NCI-H2171 (cell line): ENCODE results near the gene ZCCHC24.
"Not testable (repeated sequence)": the region's sequence is repeated elsewhere in the genome, so short reads cannot be mapped to it uniquely, and the experiment has no call there.

Experiments
- DNase-seq: peaks from one replicate; lab custom pipeline; 2025; lab: John Stamatoyannopoulos, UW

ZCCHC24 gene

GRCh38 chr10:79346012-79346340 lies 99.4 kb downstream of the ZCCHC24 start:
- no peak for DNase-seq

DNA sequence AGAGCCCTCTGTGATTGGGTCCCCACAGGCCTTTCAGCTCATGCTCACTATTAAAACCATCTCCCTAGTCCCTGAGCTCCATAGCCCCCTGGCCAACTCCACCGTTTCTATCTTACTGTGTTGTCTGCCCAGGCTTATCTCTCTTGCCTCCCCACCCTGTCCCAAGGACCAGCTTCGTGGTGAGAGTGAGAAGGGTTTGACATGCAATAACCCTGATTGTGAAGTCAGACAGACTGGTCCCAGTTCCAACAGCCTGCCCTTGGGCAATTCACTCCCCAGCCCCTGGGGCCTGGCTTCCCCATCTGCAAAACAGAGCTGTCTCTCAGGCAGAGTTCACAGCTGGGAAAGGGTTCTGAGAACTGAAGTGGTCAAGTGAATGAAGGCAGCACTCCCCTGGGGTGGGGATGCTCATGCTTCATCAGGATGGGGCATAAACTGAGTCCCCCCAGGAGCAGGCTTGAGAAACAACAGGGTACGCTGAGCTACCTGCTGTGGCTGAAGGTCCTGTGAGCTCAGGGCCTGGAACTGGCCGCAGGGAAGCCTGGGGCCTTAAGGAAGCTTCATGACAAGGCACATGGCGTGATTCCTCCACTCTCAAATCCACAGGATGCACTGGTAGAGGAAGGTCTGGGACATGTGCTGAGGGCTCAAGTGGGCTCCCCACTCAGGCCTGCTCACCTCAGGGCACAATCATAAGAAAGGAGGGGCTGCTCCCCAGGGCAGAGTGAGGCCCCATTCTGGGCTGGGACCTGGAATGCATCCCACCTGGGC lies 100.0 kb downstream of the ZCCHC24 start:
- no peak for DNase-seq

DNA sequence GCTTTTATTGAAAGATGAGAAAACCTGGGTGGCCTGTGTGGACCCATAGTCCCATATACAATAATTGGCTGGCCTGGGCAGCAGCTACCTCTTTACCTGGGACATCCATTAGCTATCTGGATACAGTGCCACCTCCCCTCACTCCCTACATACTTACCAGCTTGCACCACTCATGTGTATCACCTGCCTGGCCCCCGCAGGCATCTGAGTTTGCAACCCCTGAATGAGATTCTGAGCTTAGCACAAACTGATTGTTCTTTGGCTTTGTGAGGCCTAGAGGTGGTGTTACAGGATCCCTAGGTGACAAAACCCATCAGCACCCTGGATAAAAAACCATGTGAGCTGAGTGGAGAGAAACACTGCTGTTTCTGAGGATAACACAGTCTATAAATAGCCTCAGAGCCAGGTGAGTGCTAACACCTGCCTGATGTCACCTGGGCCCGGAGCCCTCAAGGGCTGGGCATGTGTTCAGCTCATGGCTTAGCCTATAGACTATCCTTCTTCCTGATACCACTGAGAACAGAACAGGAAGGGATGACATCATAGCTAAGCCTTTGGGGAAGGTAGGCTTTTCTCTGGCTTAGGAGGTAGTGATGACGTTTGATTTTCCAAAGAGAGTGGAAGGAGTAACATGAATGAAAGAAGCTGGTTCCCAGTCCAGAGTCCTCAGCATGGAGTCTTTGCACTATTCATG lies 100.8 kb downstream of the ZCCHC24 start:
- peak; percentile 1 for DNase-seq

DNA sequence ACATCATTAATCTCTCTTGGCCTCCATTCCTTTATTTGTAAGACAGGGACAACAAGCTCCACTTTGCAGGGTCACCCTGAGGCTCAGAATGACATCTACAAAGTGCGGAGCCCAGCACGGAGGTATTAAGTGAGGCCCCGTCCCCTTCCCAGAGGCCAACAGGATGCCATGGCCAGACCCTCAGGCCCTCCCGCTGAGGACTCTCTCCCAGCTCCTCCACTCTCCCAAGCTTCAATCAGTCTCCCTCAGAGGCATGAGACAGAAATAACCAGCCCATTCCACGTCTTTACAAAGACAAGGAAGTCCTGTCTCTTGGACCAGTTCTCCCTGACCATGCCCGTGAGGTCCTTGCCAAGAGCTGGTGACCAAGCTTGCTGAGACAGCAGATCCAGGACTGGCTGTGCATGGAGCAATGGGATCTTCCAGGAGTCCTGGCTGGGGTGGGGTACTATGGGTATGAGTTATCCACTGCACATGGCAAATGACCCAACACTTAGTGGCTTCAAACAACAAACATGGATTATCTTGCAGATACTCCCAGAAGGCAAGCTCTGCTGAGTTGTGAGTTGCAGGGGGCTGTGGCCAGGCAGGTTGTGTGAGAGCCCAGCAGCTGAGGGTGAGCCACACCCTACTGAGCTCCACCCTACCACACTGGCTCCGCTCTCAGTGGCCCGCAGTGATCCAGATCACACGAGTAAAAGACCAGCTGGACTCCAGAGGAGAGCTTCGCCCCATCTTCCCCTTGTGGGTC lies 102.4 kb downstream of the ZCCHC24 start:
- no peak for DNase-seq

GRCh38 chr10:79342295-79342761 lies 103.1 kb downstream of the ZCCHC24 start:
- DNase-seq = no peak

GRCh38 chr10:79340646-79341244 lies 104.7 kb downstream of the ZCCHC24 start:
- DNase-seq = no peak

GRCh38 chr10:79339266-79339665 lies 106.2 kb downstream of the ZCCHC24 start:
- DNase-seq = no peak

DNA sequence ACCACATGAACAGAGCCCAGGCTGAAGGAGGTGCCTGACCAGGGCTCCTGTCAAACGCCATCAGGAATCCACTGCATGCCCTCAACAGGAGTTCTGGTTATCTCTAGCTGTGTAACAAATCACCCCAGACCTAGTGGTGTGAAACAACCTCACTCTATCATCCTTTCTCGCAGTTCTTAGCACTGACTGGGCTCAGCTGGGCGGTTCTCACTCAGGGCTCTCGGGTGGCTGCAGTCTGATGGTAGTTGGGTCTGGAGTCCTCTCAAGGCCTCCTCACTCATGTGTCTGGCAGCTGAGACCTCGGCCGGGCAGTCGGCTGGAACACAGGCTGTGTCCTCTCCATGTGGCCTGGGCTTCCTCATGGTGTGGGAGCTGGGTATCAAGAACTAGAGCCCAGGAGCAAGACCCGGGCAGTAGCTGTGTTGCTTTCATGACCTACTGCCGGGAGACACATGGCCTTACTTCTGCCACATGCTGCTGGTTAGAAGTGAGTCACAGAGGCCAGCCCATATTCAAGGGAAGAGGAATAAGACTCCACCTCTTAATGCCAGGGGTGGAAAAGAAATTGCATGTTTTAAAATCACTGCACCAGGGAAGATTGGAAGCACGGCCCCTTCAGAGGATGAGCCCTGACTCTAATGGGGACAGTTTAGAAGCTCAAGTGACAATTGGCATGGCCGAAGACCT lies 107.5 kb downstream of the ZCCHC24 start:
- not testable (repeated sequence) for DNase-seq

DNA sequence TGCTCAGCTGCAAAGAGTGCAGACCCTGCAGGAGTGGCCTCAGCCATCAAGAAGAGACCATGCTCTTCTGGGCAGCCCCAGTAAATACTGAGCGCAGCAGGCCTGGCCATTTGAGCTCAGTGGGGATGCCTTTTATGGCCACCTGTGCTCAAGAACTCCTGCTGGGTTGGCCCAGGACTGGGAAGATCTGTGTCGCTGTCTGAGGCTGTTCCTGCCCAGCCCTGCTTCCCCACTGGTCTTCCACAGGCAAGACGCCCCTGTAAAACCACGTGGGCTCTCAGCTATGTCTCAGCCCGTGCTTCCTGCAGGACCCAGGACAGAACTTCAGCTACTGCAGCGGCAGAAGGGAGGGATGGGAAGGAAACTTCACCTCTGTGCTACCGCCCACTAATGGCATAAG lies 108.7 kb downstream of the ZCCHC24 start:
- DNase-seq = no peak

GRCh38 chr10:79336276-79336675 lies 109.1 kb downstream of the ZCCHC24 start:
- DNase-seq = no peak

GRCh38 chr10:79335470-79336235 lies 109.8 kb downstream of the ZCCHC24 start:
- DNase-seq = no peak

- no peak for DNase-seq
Observed at GRCh38 chr10:79335094-79335469, 110.3 kb downstream of the ZCCHC24 start.

DNA sequence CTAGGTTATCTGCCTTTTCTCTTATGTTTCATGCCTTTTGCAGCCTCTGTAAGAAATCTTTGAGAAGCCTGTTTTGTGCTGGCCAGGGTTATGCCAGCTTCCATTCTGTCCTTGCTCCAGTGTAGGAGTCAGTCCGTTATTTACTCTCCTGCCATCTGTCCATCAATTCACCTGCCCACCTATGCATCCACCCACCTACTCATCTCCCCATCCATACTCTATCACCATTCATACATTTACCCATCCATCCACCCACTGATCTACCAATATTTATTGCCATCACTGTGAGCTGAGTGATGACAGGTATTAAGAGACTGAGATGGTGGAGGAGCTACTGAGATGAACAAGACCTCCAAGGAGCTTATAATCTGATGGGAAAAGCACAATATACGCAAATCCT lies 110.9 kb downstream of the ZCCHC24 start:
- DNase-seq = no peak

DNA sequence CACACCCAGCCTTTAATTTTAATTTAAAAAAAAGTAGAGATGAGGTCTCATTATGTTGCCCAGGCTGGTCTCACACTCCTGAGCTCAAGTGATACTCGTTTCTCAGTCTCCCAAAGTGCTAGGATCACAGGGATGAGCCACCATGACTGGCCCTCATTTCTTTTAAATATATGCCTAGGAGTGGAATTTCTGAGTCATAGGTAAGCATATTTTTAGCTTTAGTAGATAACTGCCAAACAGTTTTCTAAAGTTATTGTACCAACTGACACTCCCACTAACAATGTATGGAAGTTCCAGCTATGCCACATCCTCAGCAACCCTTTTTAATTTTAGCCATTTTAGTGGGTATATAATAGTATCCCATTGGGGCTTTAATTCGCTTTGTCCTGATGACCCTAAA lies 111.9 kb downstream of the ZCCHC24 start:
- no peak for DNase-seq

DNA sequence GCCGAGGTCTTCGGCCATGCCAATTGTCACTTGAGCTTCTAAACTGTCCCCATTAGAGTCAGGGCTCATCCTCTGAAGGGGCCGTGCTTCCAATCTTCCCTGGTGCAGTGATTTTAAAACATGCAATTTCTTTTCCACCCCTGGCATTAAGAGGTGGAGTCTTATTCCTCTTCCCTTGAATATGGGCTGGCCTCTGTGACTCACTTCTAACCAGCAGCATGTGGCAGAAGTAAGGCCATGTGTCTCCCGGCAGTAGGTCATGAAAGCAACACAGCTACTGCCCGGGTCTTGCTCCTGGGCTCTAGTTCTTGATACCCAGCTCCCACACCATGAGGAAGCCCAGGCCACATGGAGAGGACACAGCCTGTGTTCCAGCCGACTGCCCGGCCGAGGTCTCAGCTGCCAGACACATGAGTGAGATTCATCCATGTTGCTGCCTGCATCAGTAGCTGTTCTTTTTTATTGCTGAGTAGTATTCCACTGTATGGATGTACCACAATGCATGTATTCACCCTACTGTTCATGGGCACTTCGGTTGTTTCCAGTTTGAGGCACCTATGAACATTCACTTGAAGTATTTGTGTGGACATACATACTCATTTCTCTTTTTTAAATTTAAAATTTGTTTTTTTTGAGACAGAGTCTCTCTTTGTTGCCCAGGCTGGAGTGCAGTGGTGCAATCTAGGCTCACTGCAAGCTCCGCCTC lies 112.7 kb downstream of the ZCCHC24 start:
- not testable (repeated sequence) for DNase-seq
